ENCODE data around the gene PRKN.

The PRKN gene

DNA sequence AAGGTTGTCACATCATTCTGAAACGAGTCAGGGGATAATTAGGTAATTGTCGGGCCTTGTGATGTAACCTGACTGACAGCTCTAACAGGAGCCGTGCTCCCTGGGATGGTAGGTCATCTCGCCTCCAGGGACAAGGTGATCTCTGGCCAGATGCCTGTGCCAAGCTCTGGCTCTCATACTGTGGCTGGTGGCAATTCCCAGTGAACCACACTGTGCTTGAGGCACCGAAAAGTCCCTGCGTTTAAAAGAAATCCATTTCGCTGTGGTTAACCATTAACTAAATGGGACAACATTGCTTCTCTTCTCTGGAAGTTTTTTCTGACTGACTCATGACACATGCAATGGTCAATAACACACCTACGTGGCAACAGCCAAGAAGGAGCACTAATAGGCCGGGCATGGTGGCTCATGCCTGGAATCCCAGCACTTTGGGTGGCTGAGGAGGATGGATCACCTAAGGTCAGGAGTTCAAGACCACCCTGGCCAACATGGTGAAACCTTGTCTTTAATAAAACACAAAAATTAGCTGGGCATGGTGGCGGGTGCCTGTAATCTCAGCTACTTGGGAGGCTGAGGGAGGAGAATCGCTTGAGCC lies 669.2 kb downstream of the PRKN start:
- H3K27ac ChIP-seq, result peak overlapping the region; percentile 76
- TF ChIP-seq CTCF (IDR thresholded peaks at IDR 0.05) (no peak), ZFX (IDR thresholded peaks at IDR 0.05; ENCODE audit: borderline replicate concordance) (no peak)

DNA sequence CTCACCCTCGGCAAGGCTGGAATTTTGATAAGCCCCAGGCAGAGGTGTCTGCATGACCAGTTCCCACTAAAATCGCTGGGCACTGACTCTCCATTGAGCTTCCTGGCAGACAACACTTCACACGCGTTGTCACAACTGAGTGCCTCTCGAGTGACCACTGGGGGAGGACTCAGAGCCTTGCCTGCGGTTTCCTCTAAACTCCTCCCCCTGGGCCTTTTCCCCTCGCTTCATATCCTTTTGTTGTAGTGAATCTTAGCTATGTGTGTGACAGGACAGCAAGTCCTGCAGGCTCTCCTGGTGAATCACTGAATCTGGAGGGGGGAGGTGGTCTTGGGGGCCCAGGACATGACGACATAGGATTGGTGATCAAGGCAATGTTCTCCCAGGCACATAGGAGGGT lies 670.8 kb downstream of the PRKN start:
- no peak overlapping the region for H3K27ac ChIP-seq
- no peak for TF ChIP-seq ZFX (IDR thresholded peaks at IDR 0.05; ENCODE audit: borderline replicate concordance)
- no peak for TF ChIP-seq CTCF (IDR thresholded peaks at IDR 0.05)

GRCh38 chr6:162056061-162056460 lies 671.5 kb downstream of the PRKN start:
- TF ChIP-seq CTCF (IDR thresholded peaks at IDR 0.05), result no peak
- no peak for TF ChIP-seq ZFX (IDR thresholded peaks at IDR 0.05; ENCODE audit: borderline replicate concordance)
- H3K27ac ChIP-seq, result no peak overlapping the region

DNA sequence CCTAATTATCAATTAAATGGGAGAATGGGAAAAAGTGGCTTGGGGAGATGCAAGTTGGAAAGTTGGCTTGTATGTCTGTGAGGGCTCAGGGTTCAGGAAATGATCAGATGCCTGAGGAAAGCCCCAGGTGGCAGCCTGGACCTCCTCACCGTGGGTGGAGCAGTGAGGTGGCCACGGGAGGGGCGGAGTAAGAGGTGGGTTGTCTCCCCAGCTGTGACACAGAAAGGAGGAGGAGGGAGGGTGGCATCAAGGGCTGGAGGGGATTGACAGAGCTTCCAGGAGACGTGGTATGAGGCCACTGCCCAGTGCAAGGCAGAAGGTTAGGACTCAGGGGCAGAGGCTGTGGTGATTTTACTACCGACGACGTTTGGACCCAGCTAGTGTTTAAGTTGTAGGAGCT lies 672.2 kb downstream of the PRKN start:
- TF ChIP-seq CTCF (IDR thresholded peaks at IDR 0.05) (no peak), ZFX (IDR thresholded peaks at IDR 0.05; ENCODE audit: borderline replicate concordance) (no peak)
- no peak overlapping the region for H3K27ac ChIP-seq

- TF ChIP-seq CTCF (IDR thresholded peaks at IDR 0.05) (no peak), ZFX (IDR thresholded peaks at IDR 0.05; ENCODE audit: borderline replicate concordance) (no peak)
Measured at GRCh38 chr6:162053084-162053483, 674.5 kb downstream of the PRKN start.

GRCh38 chr6:162050579-162050978 lies 677.0 kb downstream of the PRKN start:
- H3K27ac ChIP-seq, result no peak overlapping the region
- TF ChIP-seq CTCF (IDR thresholded peaks at IDR 0.05), result no peak
- no peak for TF ChIP-seq ZFX (IDR thresholded peaks at IDR 0.05; ENCODE audit: borderline replicate concordance)

More at GRCh38 chr6:162053084-162053483, 674.5 kb downstream of the PRKN start:
- no peak overlapping the region for H3K27ac ChIP-seq

DNA sequence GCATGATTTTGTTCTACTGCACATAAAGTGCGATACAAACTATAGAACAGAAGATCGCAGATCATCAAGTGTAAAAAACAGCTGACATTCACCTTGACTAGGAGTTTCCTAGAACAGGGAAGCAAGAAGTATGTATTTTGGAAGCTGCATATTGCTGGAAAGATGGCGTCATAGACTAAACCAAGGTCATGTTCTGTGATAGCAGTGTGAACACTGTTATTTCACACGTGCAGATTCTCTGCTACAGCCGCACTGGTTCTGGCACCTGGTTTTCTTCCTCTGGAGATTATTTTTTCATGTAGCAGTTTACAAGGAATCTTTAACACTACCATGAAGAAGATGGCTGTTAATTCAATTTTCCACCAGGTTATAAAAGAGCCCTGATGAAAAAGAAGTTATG lies 681.2 kb downstream of the PRKN start:
- no peak for TF ChIP-seq ZFX (IDR thresholded peaks at IDR 0.05; ENCODE audit: borderline replicate concordance)
- TF ChIP-seq CTCF (IDR thresholded peaks at IDR 0.05), result no peak
- H3K27ac ChIP-seq, result no peak overlapping the region

All from 22Rv1 (cell line).